ENCODE results near the gene SLFN13.
"Not testable (repeated sequence)": the region's sequence is repeated elsewhere in the genome, so short reads cannot be mapped to it uniquely, and the experiment has no call there.

SLFN13 gene

GRCh38 chr17:35407531-35407930 lies 41.0 kb downstream of the SLFN13 start:
- no peak for TF ChIP-seq CTCF (IDR thresholded peaks at IDR 0.05; ENCODE audit: low read depth, low read length, missing control alignments)
- in situ Hi-C loops (cut with HindIII; ENCODE audit: low pct_ligation_motif_present, low sequenced_read_pairs) = no loop called here
- no peak for DNase-seq
- Histone ChIP-seq H3K4me3 (ENCODE audit: low read depth, low read length) (no peak overlapping the region), H3K27ac (no peak overlapping the region), H3K27me3 (replicated peaks) (no peaks in the 10 kb centered on the region), H3K36me3 (replicated peaks) (peaks cover 26% of the 10 kb centered on the region)

GRCh38 chr17:35406568-35406967 lies 42.0 kb downstream of the SLFN13 start:
- no peak overlapping the region for H3K4me3 ChIP-seq (ENCODE audit: low read depth, low read length)
- no peaks in the 10 kb centered on the region for H3K27me3 ChIP-seq (replicated peaks)
- H3K27ac ChIP-seq = no peak overlapping the region
- peaks cover 26% of the 10 kb centered on the region for H3K36me3 ChIP-seq (replicated peaks)
- TF ChIP-seq CTCF (IDR thresholded peaks at IDR 0.05; ENCODE audit: low read depth, low read length, missing control alignments) = no peak
- no peak for DNase-seq
- in situ Hi-C loops (cut with HindIII; ENCODE audit: low pct_ligation_motif_present, low sequenced_read_pairs) = no loop called here

- DNase-seq = no peak
- Histone ChIP-seq H3K36me3 (replicated peaks) (peaks cover 12% of the 10 kb centered on the region), H3K27ac (no peak overlapping the region), H3K4me3 (ENCODE audit: low read depth, low read length) (no peak overlapping the region), H3K27me3 (replicated peaks) (no peaks in the 10 kb centered on the region)
- in situ Hi-C loops (cut with HindIII; ENCODE audit: low pct_ligation_motif_present, low sequenced_read_pairs) = no loop called here
- no peak for TF ChIP-seq CTCF (IDR thresholded peaks at IDR 0.05; ENCODE audit: low read depth, low read length, missing control alignments)
Measured at GRCh38 chr17:35404360-35404759, 44.2 kb downstream of the SLFN13 start.

- in situ Hi-C loops (cut with HindIII; ENCODE audit: low pct_ligation_motif_present, low sequenced_read_pairs); DNase-seq; H3K27ac ChIP-seq; H3K36me3 ChIP-seq (replicated peaks); H3K4me3 ChIP-seq (ENCODE audit: low read depth, low read length); H3K27me3 ChIP-seq (replicated peaks): not testable (repeated sequence)
Measured at GRCh38 chr17:35393783-35394182, 54.8 kb downstream of the SLFN13 start.

- H3K27me3 ChIP-seq (replicated peaks) = no peaks in the 10 kb centered on the region
- no peak overlapping the region for H3K4me3 ChIP-seq (ENCODE audit: low read depth, low read length)
- H3K27ac ChIP-seq = no peak overlapping the region
- in situ Hi-C loops (cut with HindIII; ENCODE audit: low pct_ligation_motif_present, low sequenced_read_pairs) = no loop called here
- H3K36me3 ChIP-seq (replicated peaks) = no peaks in the 10 kb centered on the region
- TF ChIP-seq CTCF (IDR thresholded peaks at IDR 0.05; ENCODE audit: low read depth, low read length, missing control alignments) = no peak
- DNase-seq = no peak
Measured at GRCh38 chr17:35390663-35391062, 57.9 kb downstream of the SLFN13 start.

- Histone ChIP-seq H3K27ac (no peak overlapping the region), H3K36me3 (replicated peaks) (no peaks in the 10 kb centered on the region), H3K27me3 (replicated peaks) (no peaks in the 10 kb centered on the region), H3K4me3 (ENCODE audit: low read depth, low read length) (no peak overlapping the region)
- no peak for TF ChIP-seq CTCF (IDR thresholded peaks at IDR 0.05; ENCODE audit: low read depth, low read length, missing control alignments)
- DNase-seq = no peak
- in situ Hi-C loops (cut with HindIII; ENCODE audit: low pct_ligation_motif_present, low sequenced_read_pairs) = no loop called here
Measured at GRCh38 chr17:35390156-35390555, 58.4 kb downstream of the SLFN13 start.

Data from brain microvascular endothelial cell (primary cell).